ENCODE results near the gene LRP4. TPM values are rescaled to one million over a fixed set of nuclear protein-coding genes. Genes with fewer than 3 reads are reported as not detected.

Gene LRP4
- total RNA-seq, 1 experiment from 2014 or later: 11.6 TPM

GRCh38 chr11:46849631-46850030 lies 68.7 kb downstream of the LRP4 start:
- no peaks in the 10 kb centered on the region for H3K79me1 ChIP-seq (ENCODE audit: insufficient read depth, low read depth, low read length, poor library complexity, severe bottlenecking)
- no peak overlapping the region for H2AFZ ChIP-seq (ENCODE audit: low read length)
- no peak for TF ChIP-seq CTCF (conservative IDR thresholded peaks at IDR 0.05)
- no peaks in the 10 kb centered on the region for H3K27me3 ChIP-seq (ENCODE audit: insufficient read depth, low read length)
- H3K23ac ChIP-seq (ENCODE audit: insufficient read length, low read depth, low read length): no peak overlapping the region
- H2BK120ac ChIP-seq (ENCODE audit: low read depth, low read length, poor library complexity, severe bottlenecking): no peak overlapping the region
- Mint-ChIP-seq H3K4me1 (peaks cover 9 to 18% of the 10 kb centered on the region in 2 experiments), H3K9me3 (peaks cover 7 to 19% of the 10 kb centered on the region in 2 experiments; a peak in 4 of 5 replicates), H3K36me3 (ENCODE audit: insufficient read depth in 1 of 3, low read depth in 3 of 3) (peaks cover 11 to 25% (median 16%) of the 10 kb centered on the region in 3 experiments; a peak in 6 of 7 replicates), H3K27ac (no peak overlapping the region; a peak in 1 of 7 replicates), H3K4me3 (no peak overlapping the region), H3K27me3 (ENCODE audit: low read depth) (peaks cover 7% of the 10 kb centered on the region; the same call in 1 of the 2 replicates)
- H4K91ac ChIP-seq (ENCODE audit: insufficient read length, low read depth, low read length): no peak overlapping the region
- no peaks in the 10 kb centered on the region for H3K23me2 ChIP-seq (ENCODE audit: insufficient read length, low read depth, low read length, poor library complexity, severe bottlenecking)
- no peak overlapping the region for H2BK12ac ChIP-seq (ENCODE audit: insufficient read length, low read depth, low read length)
- H3K9me3 ChIP-seq (ENCODE audit: control insufficient read depth, low read depth, low read length): no peaks in the 10 kb centered on the region
- no peak overlapping the region for H4K8ac ChIP-seq (replicated peaks; ENCODE audit: insufficient read length, low read depth, low read length)
- no CpG with 5 or more reads among the region's 1 CpG for WGBS (ENCODE audit: extremely low coverage, insufficient read length, low lambda C conversion rate)
- H2AK5ac ChIP-seq (ENCODE audit: insufficient read length, low read length): no peak overlapping the region
- no peak overlapping the region for H2BK20ac ChIP-seq (ENCODE audit: low read depth, low read length, poor library complexity, severe bottlenecking)
- no peak overlapping the region for H2BK15ac ChIP-seq (ENCODE audit: low read depth, low read length)
- no peak overlapping the region for H3K14ac ChIP-seq (ENCODE audit: insufficient read depth, low read length)
- no peak overlapping the region for H2BK5ac ChIP-seq (ENCODE audit: insufficient read length, low read length)
- H3K27ac ChIP-seq (ENCODE audit: insufficient read length, low read depth, low read length): no peak overlapping the region
- no peaks in the 10 kb centered on the region for H3K4me1 ChIP-seq (ENCODE audit: insufficient read depth, low read length)
- no peak overlapping the region for H3K56ac ChIP-seq (ENCODE audit: insufficient read length, low read depth, low read length)
- H3T11ph ChIP-seq (ENCODE audit: low read length): no peak overlapping the region
- no peak overlapping the region for H3K9ac ChIP-seq (ENCODE audit: extremely low read depth, insufficient read length, low read length)
- H3K4ac ChIP-seq (ENCODE audit: low read depth, low read length): no peak overlapping the region
- H3K18ac ChIP-seq (ENCODE audit: insufficient read length, low read depth, low read length): no peak overlapping the region
- no peak for DNase-seq
- H3K79me2 ChIP-seq (ENCODE audit: insufficient read depth, low read length): peaks cover 4% of the 10 kb centered on the region; the same call in 1 of the 2 replicates
- no peak overlapping the region for H3K4me2 ChIP-seq (ENCODE audit: insufficient read depth, insufficient read length, low read length)
- H4K20me1 ChIP-seq (ENCODE audit: control insufficient read depth, insufficient read depth, insufficient read length): no peaks in the 10 kb centered on the region
- H4K5ac ChIP-seq (ENCODE audit: insufficient read length, low read depth, low read length): no peak overlapping the region
